ENCODE results near the gene GPR108. TPM values are rescaled to one million over a fixed set of nuclear protein-coding genes. Genes with fewer than 3 reads are reported as not detected.

Gene GPR108
- total RNA-seq, 1 donor from 2014 or later = 87.0 TPM

- no peaks in the 10 kb centered on the region for H3K27me3 ChIP-seq (ENCODE audit: low read depth)
- no peaks in the 10 kb centered on the region for H3K9me3 ChIP-seq
- TF ChIP-seq CTCF (IDR thresholded peaks at IDR 0.05) = no peak
- DNase-seq = peak; percentile 40
- ATAC-seq = no peak
- no peak overlapping the region for H3K4me3 ChIP-seq
- intact Hi-C loops (cut with DNase I) = no loop called here
- peaks cover 31% of the 10 kb centered on the region for H3K4me1 ChIP-seq
- peaks cover 27% of the 10 kb centered on the region for H3K36me3 ChIP-seq
- no peak overlapping the region for H3K27ac ChIP-seq
These were observed 5.6 kb downstream of the GPR108 start for GRCh38 chr19:6731822-6732221.

- H3K9me3 ChIP-seq = no peaks in the 10 kb centered on the region
- intact Hi-C loops (cut with DNase I) = no loop called here
- peaks cover 27% of the 10 kb centered on the region for H3K36me3 ChIP-seq
- no peaks in the 10 kb centered on the region for H3K27me3 ChIP-seq (ENCODE audit: low read depth)
- TF ChIP-seq CTCF (IDR thresholded peaks at IDR 0.05) = no peak
- DNase-seq (no peak), ATAC-seq (no peak)
- peaks cover 24% of the 10 kb centered on the region for H3K4me1 ChIP-seq
- no peak overlapping the region for H3K4me3 ChIP-seq
- no peak overlapping the region for H3K27ac ChIP-seq
These were observed 6.3 kb downstream of the GPR108 start for GRCh38 chr19:6730941-6731670.

DNA sequence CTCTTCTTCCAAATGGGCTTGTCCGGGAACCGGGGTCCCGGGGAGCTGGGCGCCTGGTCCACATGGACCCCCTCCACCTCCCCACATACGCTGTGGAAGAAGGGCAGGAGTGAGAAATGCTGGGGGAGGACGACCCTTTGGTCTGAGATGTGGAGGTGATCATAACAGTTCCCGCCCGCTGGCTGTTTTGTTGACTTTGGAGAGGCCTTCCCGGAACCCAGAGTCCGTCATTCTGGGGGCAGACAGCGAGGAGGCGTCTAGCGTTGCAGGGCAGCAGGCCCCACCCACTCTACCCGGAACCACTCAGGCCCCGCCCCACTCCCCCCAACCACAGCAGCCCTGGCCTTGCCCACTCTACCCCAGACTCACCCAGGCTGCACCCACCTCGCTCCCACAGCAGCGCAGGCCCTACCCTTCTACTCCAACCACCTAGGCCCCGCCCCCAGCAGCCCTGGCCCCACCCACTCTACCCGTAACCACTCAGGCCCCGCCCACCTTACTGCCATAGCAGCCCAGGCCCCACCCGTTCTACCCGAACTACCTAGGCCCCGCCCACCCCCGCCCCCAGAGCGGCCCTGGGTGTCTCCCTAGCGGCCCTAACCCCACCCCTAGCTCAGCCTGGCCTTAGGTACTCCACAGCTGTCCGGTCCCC, 7.1 kb downstream of the GPR108 start:
- Histone ChIP-seq H3K9me3 (no peaks in the 10 kb centered on the region), H3K27me3 (ENCODE audit: low read depth) (no peaks in the 10 kb centered on the region), H3K27ac (peak overlapping the region; percentile 73), H3K4me1 (peaks cover 19% of the 10 kb centered on the region), H3K4me3 (peak overlapping the region; percentile 46), H3K36me3 (peaks cover 27% of the 10 kb centered on the region)
- DNase-seq = peak; percentile 94
- peak; percentile 93 for ATAC-seq
- intact Hi-C loops (cut with DNase I) = no loop called here
- TF ChIP-seq CTCF (IDR thresholded peaks at IDR 0.05) = no peak

- Histone ChIP-seq H3K27me3 (ENCODE audit: low read depth) (no peaks in the 10 kb centered on the region), H3K4me1 (peaks cover 22% of the 10 kb centered on the region), H3K36me3 (peaks cover 27% of the 10 kb centered on the region), H3K27ac (peak overlapping the region; percentile 73), H3K4me3 (peak overlapping the region; percentile 46), H3K9me3 (no peaks in the 10 kb centered on the region)
- DNase-seq (no peak), ATAC-seq (no peak)
- no peak for TF ChIP-seq CTCF (IDR thresholded peaks at IDR 0.05)
- intact Hi-C loops (cut with DNase I) = no loop called here
These were observed 7.7 kb downstream of the GPR108 start for GRCh38 chr19:6729573-6730152.

DNA sequence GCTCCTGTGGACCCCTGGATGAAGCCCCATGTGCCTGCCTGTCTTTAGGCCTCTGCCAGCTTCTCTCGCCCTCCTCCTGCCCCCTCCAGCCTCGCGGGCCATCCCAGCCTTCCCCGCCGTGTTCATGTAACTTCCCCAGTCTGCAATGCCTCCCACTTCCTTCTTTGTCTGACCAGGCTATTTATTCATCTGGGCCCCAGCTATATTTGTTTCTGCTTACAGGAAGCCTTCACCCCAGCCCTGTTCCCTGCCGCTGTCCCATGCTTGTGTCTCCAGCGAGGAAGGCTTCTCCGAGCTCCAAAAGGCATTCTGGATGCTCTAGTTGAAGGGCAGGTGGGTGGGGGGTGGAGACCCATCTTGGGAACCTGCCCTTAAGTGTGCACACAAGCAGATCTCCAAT, 9.0 kb downstream of the GPR108 start:
- TF ChIP-seq CTCF (IDR thresholded peaks at IDR 0.05) = no peak
- Histone ChIP-seq H3K36me3 (peaks cover 17% of the 10 kb centered on the region), H3K4me3 (no peak overlapping the region), H3K27ac (peak overlapping the region; percentile 64), H3K27me3 (ENCODE audit: low read depth) (no peaks in the 10 kb centered on the region), H3K9me3 (no peaks in the 10 kb centered on the region), H3K4me1 (peaks cover 34% of the 10 kb centered on the region)
- DNase-seq (peak; percentile 69), ATAC-seq (peak in 1 of 2 donors; percentile 16)
- intact Hi-C loops (cut with DNase I) = no loop called here

Measured in lower lobe of right lung (tissue), 2 donors.